Stimulated activated CD4-positive, alpha-beta T cell treated with anti-CD3 and anti-CD28 coated beads, Interleukin-1b, Interleukin-23, amount 100 ng/mL, for 48 hours (primary cell): Measurements from ENCODE around the gene IKBKG.
"Not testable (repeated sequence)": the region's sequence is repeated elsewhere in the genome, so short reads cannot be mapped to it uniquely, and the experiment has no call there.

Experiments
- DNase-seq: peaks from one replicate; pipeline ENCODE4 v3.0.0-alpha.2; 2020

Gene IKBKG

GRCh38 chrX:154560326-154560725 lies 12.9 kb downstream of the IKBKG start:
- DNase-seq, result not testable (repeated sequence)

GRCh38 chrX:154562295-154562694 lies 14.9 kb downstream of the IKBKG start:
- not testable (repeated sequence) for DNase-seq

- DNase-seq, result not testable (repeated sequence)
Observed at GRCh38 chrX:154570361-154570760, 22.9 kb downstream of the IKBKG start.

GRCh38 chrX:154573061-154573460 lies 25.6 kb downstream of the IKBKG start:
- DNase-seq, result not testable (repeated sequence)

- DNase-seq, result not testable (repeated sequence)
Observed at GRCh38 chrX:154575076-154575475, 27.7 kb downstream of the IKBKG start.

GRCh38 chrX:154582994-154583393 lies 35.6 kb downstream of the IKBKG start:
- DNase-seq, result not testable (repeated sequence)

DNA sequence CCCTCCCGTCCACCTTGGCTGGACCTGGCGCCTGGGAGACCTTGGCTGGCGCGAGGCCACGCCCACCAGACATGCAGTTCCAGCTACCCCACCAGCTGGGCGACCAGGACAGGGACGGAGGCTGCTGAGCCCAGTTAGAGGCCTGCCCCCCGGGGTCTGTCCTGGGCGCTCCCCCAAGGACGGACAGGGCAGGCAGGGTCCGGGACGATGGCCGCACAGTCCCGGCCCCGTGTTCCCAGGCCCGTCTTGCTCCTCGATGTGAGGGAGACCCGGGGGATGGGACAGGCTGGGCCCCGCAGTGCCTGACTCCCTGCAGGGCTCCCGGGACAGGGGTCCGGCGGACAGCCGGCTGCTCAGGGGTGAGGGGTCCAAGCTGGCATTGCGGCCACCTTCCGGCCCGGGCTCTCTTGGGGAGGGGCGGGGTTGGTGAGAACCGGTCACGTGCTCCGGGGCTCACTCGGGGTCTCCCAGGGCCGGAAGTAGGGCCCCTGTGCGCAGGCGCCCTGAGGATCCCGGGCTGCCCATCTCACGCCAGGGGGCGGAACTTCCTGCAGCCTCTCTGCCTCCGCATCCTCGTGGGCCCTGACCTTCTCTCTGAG lies 37.3 kb downstream of the IKBKG start, which contains the start of gene CTAG1A:
Gene CTAG1A, plus strand, starts transcription at position 549 of the 599 bp plus-strand sequence. CDS start 74 bp downstream, outside the sequence.
- not testable (repeated sequence) for DNase-seq

GRCh38 chrX:154590415-154590814 lies 43.0 kb downstream of the IKBKG start:
- not testable (repeated sequence) for DNase-seq

- DNase-seq, result no peak
Observed at GRCh38 chrX:154592505-154592904, 45.1 kb downstream of the IKBKG start.

GRCh38 chrX:154593201-154593600 lies 45.8 kb downstream of the IKBKG start:
- DNase-seq, result no peak

GRCh38 chrX:154594491-154594890 lies 47.1 kb downstream of the IKBKG start:
- no peak for DNase-seq

DNA sequence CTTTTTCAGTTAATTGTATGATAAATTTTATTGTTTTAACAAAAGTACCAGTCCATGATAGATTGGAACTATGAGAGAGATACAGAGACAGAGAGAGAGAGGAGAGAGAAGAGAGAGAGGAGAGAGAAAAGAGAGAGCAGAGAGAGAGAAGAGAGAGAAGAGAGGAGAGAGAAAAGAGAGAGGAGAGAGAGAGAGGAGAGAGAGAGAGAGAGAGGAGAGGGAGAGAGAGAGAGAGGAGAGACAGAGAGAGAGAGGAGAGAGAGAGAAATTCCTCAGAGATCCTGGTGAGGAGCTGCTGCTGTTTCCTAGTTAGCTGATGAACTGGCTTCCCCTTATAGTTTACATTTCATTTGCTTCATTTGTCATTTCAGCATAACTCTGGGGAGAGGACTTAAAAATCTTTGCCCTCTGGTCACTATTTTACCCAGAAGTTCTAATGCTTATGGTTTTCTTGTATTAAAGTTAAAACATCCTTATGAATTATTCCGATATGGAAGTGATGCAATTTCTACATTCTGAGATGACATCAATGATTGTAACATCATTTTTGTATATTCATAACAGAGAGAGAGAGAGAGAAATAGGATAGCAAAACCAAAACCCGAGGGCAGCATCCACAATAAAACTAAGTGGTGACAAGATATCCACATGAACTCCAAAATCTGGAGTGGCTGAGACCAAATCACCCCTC lies 48.3 kb downstream of the IKBKG start:
- DNase-seq, result no peak

DNA sequence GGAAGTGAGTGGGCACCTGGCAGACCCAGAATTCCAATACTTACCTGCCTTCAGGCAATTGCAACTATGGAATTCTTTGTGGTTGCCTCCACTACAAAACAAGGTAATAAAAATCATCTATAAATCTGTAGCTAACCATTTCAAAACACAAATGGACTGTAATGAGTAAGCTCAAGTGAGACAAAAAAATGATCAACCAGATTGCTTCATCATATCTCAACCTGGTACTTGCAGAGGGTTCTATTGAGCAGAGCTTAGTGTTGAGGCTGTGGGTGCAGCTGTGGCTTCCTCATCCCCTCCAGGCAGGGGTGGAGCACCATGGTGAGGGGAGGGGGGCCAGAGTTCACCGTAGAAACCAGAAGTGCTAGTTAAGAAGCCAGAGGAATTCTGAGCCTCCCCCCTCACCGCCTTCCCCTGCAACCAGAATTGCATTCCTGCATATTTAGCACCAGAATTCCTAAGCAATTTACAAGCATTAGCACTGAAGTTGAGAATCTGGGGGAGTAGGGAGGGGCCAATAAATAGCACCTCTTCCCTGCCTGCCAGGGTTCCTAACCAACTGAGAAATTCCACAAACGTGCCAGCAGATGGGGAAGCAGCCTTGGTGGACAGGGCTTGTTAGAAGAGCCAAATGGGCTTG lies 49.0 kb downstream of the IKBKG start:
- no peak for DNase-seq

GRCh38 chrX:154597221-154597620 lies 49.8 kb downstream of the IKBKG start:
- DNase-seq, result no peak

DNA sequence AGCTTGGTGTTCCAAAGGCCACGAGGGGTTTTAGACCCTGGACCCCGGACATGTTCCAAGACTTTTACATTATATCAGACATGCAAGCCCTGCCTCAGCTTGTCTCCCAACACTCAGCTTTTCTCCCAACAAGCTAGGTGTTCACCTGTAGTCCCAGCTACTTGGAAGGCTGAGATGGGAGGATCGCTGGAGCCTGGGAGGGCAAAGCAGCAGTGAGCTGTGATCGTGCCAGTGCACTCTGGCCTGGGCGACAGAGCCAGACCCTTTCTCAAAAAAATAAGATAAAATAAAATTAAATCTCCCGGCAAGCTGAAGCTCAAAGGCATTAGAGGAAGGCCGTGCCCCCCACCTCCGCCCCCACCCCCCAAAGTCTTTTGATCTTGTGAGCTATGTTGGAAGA lies 51.2 kb downstream of the IKBKG start:
- DNase-seq, result no peak

GRCh38 chrX:154599531-154599930 lies 52.1 kb downstream of the IKBKG start:
- no peak for DNase-seq

DNA sequence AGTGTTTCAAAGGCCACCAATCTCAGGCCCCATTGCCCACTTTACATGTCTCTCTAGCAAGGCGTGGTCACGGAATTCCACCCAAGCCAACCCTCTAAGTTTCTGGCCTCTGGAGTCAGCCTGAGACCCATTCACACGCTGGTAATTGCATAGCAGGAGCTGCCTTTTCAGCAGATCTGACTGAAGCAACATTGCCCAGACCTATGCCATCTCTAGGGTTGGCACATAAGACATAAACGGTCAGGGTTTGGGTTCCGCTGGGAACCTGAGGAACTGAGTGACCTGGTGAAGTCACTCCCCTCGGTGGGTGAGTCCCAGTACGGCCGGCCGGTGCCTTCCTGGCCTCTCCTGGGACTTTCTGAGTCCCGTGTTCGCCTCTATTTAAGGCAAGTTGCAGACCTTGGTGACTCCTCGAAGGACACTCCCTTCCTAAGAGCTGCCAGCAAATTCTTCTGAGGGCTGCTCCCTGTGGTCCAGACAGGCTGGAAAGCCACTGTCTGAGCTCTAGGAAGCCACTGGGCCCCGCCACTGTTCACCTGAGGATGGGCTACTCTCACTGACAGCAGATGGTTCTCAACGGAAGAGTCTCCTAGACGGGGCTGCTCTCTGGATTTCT lies 53.4 kb downstream of the IKBKG start:
- DNase-seq, result no peak

DNA sequence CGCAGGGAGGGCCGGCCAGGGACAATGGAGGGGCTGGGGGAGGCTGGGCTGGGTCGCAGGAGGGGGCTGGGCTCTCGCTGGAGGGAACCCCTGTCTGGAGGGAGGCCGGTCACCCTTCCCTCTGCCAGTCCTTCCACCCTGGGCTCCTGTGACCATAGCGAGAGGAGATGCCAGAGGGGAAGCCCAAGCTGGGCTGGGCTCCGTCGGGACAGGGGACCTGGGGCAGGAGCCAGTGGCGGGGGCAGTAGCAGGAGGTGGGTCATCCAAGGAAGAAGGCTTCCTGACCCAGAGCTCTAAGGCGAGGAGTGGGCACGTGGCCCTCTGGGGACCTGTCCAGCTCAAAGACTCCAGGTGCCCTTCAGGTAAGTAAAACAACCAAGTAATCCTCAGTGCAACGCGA lies 54.8 kb downstream of the IKBKG start:
- no peak for DNase-seq

- no peak for DNase-seq
Observed at GRCh38 chrX:154602766-154603437, 55.5 kb downstream of the IKBKG start.

DNA sequence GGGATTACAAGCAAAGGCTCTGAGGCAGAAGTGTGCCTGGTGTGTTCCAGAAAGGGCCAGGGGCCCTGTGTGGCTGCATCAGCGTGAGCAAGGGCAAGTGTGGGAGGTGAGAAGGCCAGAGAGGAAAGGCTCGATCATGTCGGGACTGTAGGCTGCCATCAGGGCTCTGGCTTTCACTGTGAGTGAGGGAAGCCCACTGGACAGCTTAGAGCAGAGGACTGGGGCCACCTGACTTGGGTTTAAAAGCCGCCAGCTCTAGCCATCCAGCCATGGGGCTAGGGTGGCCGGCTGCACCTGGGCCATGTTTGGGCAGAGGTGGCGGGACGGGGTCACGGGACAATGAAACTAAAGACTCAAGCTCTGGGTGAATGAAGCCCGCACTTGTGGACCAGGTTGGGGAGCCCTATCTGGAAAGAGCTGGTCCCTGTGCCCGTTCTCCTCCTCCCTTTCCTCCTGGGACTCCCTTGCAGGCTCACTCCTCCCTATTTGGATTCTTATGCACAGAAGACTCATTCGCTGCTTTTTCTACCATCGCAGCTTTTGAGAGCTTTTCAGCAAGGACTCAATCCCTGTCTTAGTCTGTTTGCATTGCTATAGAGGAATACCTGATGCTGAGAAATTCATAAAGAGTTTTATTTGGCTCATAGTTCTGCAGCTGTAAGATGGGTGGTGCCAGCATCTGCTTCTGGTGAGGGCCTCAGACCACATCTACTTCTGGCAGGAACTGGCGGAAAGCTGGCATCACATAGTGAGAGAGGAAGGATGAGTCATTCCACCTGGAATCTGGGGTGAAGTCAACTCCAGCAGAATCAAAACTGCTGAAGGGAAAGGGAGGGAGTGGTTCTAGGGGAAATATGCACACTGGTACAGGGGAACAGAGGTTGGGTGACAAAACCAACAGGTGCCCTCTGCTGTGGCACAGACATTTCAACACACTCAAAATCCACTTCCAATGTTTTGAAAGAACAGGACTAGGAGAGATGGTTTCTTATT lies 56.3 kb downstream of the IKBKG start:
- DNase-seq, result no peak

- no peak for DNase-seq
Observed at GRCh38 chrX:154605566-154605965, 58.1 kb downstream of the IKBKG start.

DNA sequence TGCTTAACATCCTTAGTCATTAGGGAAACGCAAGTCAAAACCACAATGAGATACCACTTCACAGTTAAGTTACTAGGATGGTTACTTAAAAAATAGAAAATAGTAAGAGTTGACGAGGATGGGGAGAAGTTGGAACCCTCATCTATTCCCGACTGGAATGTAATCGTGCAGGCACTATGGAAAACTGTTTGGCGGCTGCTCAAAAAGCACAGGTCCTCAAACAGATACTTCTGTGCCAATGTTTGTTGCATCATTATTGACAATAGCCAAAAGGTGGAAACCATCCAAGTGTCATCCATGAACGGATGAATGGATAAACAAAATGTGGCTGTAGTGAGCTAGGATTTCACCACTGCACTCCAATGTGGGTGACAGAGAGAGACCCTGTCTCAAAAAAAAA lies 60.0 kb downstream of the IKBKG start:
- no peak for DNase-seq
